Psoas muscle (tissue), 8 donors: ENCODE data around the gene MAML2. TPM values are rescaled to one million over a fixed set of nuclear protein-coding genes. Genes with fewer than 3 reads are reported as not detected.

Experiments used
- ATAC-seq, 4 donors: fragments of 200-7000 bp; cut with Tn5 transposase; one replicate each; pipeline ENCODE4 v1.9.1; 2020; ENCODE audit warnings: moderate library complexity in 3 of 4, mild to moderate bottlenecking in 2 of 4
- DNase-seq, 2 donors: peaks; one replicate each; pipeline ENCODE4 v3.0.0-alpha.2; 2020
- H3K27ac ChIP-seq: fragments of 200-600 bp; one replicate; pipeline ENCODE4 v1.8.0; 2022
- H3K27me3 ChIP-seq, 3 donors: fragments of 200-600 bp in 1 of 3; one replicate each; pipeline versions ENCODE4 v1.6.1 to v1.8.0; 2013 to 2022; ENCODE audit warnings: low read length in 2 of 3, mild to moderate bottlenecking in 2 of 3, moderate library complexity in 1 of 3; ENCODE audit not compliant: insufficient read depth in 3 of 3
- H3K36me3 ChIP-seq, 2 donors: fragments of 200-600 bp in 1 of 2; one replicate each; pipeline versions ENCODE4 v1.6.1 to v1.8.0; 2013 to 2022; ENCODE audit warnings: low read depth in 1 of 2, mild to moderate bottlenecking in 1 of 2, moderate library complexity in 1 of 2; ENCODE audit not compliant: insufficient read depth in 1 of 2
- H3K4me1 ChIP-seq: fragments of 200-600 bp; one replicate; pipeline ENCODE4 v1.8.0; 2022
- H3K4me3 ChIP-seq: fragments of 200-600 bp; one replicate; pipeline ENCODE4 v1.8.0; 2022; ENCODE audit warnings: mild to moderate bottlenecking
- H3K9me3 ChIP-seq: fragments of 200-600 bp; one replicate; pipeline ENCODE4 v1.8.0; 2022
- WGBS, 3 donors: extraction: QIAGEN DNeasy Blood & Tissue Kit; methylation state at CpG; one replicate each; pipeline versions ENCODE4 v1.1.6 to v1.1.7; 2013; 5-methylcytosine and 5-hydroxymethylcytosine counted together
- intact Hi-C, 2 donors: fragments of 100-400 bp; cut with DNase I; formaldehyde crosslinking; loops; one replicate each; pipeline versions ENCODE4 v1.11.0 to v1.14.2; 2022
- polyA plus RNA-seq, 3 donors: library from polyadenylated mRNA; stranded (reverse); fragments of 200-250 nt; gene quantifications; one replicate each; pipeline ENCODE4 v1.2.3, GENCODE V29; 2013
- total RNA-seq, 4 donors: library from RNA; stranded (reverse); fragmentation: NEBNext Ultra II Directional in 2 of 4; extraction: Animal tissue kit (Norgen Biotek cat#: 25700) in 2 of 4; gene quantifications; one replicate each; pipeline versions ENCODE4 v1.2.1 to v1.2.4, GENCODE V29; 2021 to 2023
- TF ChIP-seq, protein P1 (sequence below): fragments of 200-600 bp; IDR thresholded peaks from one replicate; pipeline ENCODE4 v1.8.0; 2022; ENCODE audit warnings: antibody characterized with exemption
- donor health status: healthy with polysubstance abuse.
- donor health status: DM: no; HTN: no; CAD: no; lungs with moderate emphysema.
- donor health status: Bipolar disorder and iron deficiency.
- donor health status: healthy.
- donor health status: DM: yes; HTN: yes; CAD: no.
- donor health status: DM: no; HTN: no; CAD: no.
- donor health status: DM: no; HTN: no; CAD: no.
- donor health status: DM: yes; HTN: yes; CAD: no.

The MAML2 gene
- total and polyA plus RNA-seq, 7 donors, result 0.39 to 3.7 (median 1.5) TPM

DNA sequence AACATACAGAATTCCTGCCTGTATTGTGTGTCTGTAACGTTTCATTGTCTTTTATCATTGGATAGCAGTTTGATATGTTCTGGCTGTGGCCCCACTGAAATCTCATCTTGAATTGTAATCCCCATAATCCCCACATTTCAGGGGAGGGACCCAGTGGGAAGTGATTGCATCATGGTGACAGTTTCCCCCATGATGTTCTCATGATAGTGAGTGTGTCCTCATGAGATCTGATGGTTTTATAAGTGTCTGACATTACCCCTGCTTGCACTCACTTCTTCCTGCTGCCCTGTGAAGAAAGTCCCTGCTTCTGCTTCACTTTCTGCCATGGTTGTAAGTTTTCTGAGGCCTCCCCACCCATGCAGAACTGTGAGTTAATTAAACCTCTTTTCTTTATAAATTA is 399.4 kb downstream of the MAML2 start:
- Histone ChIP-seq H3K36me3 (no peaks in the 10 kb centered on the region), H3K27me3 (no peaks in the 10 kb centered on the region), H3K4me1 (no peaks in the 10 kb centered on the region), H3K27ac (no peak overlapping the region), H3K4me3 (no peak overlapping the region), H3K9me3 (no peaks in the 10 kb centered on the region)
- 56 to 79% (median 63%) methylated on average over 1 of the region's 1 CpG for WGBS, 3 donors
- intact Hi-C loops, result no loop called here
- TF ChIP-seq, protein P1, sequence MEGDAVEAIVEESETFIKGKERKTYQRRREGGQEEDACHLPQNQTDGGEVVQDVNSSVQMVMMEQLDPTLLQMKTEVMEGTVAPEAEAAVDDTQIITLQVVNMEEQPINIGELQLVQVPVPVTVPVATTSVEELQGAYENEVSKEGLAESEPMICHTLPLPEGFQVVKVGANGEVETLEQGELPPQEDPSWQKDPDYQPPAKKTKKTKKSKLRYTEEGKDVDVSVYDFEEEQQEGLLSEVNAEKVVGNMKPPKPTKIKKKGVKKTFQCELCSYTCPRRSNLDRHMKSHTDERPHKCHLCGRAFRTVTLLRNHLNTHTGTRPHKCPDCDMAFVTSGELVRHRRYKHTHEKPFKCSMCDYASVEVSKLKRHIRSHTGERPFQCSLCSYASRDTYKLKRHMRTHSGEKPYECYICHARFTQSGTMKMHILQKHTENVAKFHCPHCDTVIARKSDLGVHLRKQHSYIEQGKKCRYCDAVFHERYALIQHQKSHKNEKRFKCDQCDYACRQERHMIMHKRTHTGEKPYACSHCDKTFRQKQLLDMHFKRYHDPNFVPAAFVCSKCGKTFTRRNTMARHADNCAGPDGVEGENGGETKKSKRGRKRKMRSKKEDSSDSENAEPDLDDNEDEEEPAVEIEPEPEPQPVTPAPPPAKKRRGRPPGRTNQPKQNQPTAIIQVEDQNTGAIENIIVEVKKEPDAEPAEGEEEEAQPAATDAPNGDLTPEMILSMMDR, result no peak
- no peak for ATAC-seq
- DNase-seq, result no peak

DNA sequence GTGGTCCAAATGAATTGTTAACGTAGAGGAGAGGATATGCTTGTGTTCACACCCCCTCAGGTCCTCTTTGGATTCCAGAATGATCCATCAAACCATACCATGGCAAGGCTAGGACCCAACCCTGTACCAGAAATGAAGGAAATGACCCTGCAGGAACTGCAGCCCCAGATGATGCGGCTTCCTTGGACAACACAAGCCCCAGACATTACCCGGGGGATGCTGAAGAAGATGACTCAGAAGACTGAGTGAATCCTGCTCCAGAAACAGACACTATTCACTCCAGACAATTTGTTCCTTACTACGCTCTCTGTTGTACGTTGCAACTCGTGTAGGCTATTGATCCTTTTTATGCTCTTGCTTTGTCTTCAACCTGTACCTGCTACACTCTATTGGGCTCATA is 403.9 kb downstream of the MAML2 start:
- intact Hi-C loops, result no loop called here
- no peaks in the 10 kb centered on the region for H3K9me3 ChIP-seq
- H3K27ac ChIP-seq, result no peak overlapping the region
- no peaks in the 10 kb centered on the region for H3K36me3 ChIP-seq
- H3K4me1 ChIP-seq, result no peaks in the 10 kb centered on the region
- no peak for DNase-seq
- no peaks in the 10 kb centered on the region for H3K27me3 ChIP-seq
- WGBS, 3 donors, result 87 to 89% (median 87%) methylated on average over 6 of the region's 6 CpGs
- TF ChIP-seq, protein P1, result no peak
- no peak overlapping the region for H3K4me3 ChIP-seq
- ATAC-seq, result no peak

DNA sequence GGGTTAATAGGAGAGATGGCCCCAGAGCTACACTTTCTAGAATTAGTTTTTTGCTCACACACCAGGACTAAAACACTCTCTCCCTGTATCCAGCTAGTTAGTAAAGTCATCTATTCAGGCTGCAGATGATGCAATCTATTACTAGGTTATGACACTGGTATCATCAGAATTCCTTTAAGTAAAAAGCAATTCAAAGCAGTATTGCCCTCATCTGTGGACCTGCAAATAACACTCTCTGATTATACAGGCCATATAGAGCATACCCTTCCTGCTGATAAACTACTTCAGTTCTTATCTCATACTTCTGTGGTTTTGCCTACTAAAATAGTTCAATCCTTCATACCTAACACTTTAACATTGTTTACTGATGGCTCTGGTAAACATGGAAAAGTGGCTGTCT is 405.6 kb downstream of the MAML2 start:
- no peak overlapping the region for H3K27ac ChIP-seq
- TF ChIP-seq, protein P1, result no peak
- no peaks in the 10 kb centered on the region for H3K4me1 ChIP-seq
- DNase-seq, result no peak
- no peaks in the 10 kb centered on the region for H3K36me3 ChIP-seq
- intact Hi-C loops, result no loop called here
- H3K4me3 ChIP-seq, result no peak overlapping the region
- no peaks in the 10 kb centered on the region for H3K9me3 ChIP-seq
- no peak for ATAC-seq
- no peaks in the 10 kb centered on the region for H3K27me3 ChIP-seq

DNA sequence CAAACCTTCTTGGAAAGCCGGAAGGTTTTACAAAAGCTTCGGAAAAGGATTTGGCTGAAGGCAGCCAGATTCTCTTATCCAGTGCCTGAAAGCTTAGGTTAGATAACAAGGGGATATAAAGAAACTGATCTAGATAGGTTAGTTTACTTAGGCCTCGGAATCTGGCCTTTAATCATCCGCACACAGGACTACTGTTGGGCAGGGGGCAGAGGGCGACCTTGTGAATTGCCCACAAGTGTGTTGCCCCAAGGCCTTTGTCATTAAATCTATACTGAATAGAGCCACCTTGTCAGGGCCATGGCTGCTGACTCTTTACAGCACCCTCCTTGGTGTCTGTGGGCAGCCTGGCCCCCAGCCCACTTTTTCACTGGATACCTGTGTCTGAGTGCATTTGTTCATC is 409.4 kb downstream of the MAML2 start:
- H3K9me3 ChIP-seq, result no peaks in the 10 kb centered on the region
- ATAC-seq, result no peak
- H3K36me3 ChIP-seq, result no peaks in the 10 kb centered on the region
- 90 to 94% (median 93%) methylated on average over 5 of the region's 5 CpGs for WGBS, 3 donors
- H3K27me3 ChIP-seq, result no peaks in the 10 kb centered on the region
- DNase-seq, result no peak
- no peak overlapping the region for H3K4me3 ChIP-seq
- H3K4me1 ChIP-seq, result no peaks in the 10 kb centered on the region
- intact Hi-C loops, result no loop called here
- no peak overlapping the region for H3K27ac ChIP-seq
- TF ChIP-seq, protein P1, result no peak

DNA sequence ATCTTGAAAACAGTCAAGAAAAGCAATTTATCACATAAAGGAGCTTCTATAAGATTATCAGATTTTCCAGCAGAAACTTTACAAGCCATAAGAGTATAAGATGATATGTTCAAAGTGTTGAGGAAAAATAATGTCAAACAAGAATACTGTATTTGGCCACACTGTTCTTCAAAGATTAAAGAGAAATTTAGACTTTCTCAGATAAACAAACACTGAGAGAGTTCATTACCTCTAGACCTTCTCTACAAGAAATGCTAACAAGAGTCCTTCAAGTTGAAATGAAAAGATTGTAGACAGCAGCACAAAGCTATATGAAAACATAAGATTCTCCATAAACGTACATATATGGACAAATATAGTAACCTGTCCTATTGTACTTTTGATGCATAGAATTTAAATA is 411.1 kb downstream of the MAML2 start:
- H3K27ac ChIP-seq, result no peak overlapping the region
- TF ChIP-seq, protein P1, result no peak
- H3K27me3 ChIP-seq, result no peaks in the 10 kb centered on the region
- ATAC-seq (no peak), DNase-seq (no peak)
- 76 to 84% (median 82%) methylated on average over 1 of the region's 1 CpG for WGBS, 3 donors
- no peaks in the 10 kb centered on the region for H3K9me3 ChIP-seq
- intact Hi-C loops, result no loop called here
- H3K4me3 ChIP-seq, result no peak overlapping the region
- H3K36me3 ChIP-seq, result no peaks in the 10 kb centered on the region
- H3K4me1 ChIP-seq, result no peaks in the 10 kb centered on the region
